HG02798 (cell line): ENCODE data around the gene UBIAD1.

Experiments used
- ATAC-seq: cut with Tn5 transposase; IDR thresholded peaks from one replicate; pipeline ENCODE4 v1.9.1; 2021; ENCODE audit warnings: mild to moderate bottlenecking; ENCODE audit not compliant: unreplicated experiment, poor library complexity

UBIAD1 gene

DNA sequence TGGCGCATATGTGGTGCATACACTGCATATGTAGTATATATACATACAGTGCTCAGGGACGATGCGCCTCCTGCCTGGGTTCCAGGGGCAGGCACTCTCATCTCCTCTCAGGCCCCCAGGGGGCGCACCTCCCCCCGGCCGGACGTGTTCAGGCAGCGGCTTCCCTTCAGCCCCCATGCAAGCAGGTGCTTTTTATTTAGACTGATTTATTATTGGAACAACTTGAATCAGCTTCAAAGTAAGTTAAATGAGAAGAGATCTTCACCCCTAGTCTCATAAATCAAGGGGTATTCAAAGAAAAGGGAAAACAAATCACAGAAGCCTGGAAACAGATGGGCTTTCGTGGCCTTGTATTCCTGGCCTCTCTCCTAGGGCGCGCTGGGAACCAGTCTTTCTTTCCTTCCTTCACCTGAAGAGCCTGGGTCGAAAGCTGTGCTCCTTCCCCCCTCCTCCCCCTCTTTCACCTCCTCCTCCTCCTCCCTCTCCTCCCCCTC is 64.6 kb downstream of the UBIAD1 start:
- no peak for ATAC-seq
